NCI-H1417 (cell line): Measurements from ENCODE around the gene RAB35.

Experiments
- DNase-seq, 3 experiments: peaks; one replicate each; lab custom pipeline; 2025; lab: John Stamatoyannopoulos, UW

Gene RAB35

DNA sequence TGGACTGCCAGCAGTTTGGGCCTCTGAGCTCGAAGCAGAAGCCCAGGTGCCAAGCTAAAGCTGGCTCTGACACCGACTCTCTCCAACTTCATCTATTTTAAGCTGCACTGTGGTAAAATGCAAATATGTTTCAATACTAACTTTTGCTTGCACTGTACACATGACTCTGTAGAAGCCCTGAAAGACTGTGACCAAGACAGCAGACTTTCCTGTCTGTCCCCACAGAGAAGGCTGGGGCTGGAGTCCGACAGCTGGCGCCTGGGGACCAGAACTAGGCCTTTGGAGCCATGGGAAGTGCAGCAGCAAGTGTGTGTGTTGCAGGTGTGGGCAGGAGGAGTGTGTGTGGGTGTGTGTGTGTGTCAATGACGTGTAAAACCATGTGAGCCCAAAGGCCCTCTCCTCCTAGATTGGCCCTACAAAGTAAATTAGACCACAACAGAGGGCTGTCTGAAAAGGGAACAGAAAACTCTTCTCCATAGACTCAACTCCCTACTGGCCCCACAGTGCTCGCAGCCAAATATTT lies 16.4 kb upstream of the RAB35 start:
- DNase-seq: no peak

DNA sequence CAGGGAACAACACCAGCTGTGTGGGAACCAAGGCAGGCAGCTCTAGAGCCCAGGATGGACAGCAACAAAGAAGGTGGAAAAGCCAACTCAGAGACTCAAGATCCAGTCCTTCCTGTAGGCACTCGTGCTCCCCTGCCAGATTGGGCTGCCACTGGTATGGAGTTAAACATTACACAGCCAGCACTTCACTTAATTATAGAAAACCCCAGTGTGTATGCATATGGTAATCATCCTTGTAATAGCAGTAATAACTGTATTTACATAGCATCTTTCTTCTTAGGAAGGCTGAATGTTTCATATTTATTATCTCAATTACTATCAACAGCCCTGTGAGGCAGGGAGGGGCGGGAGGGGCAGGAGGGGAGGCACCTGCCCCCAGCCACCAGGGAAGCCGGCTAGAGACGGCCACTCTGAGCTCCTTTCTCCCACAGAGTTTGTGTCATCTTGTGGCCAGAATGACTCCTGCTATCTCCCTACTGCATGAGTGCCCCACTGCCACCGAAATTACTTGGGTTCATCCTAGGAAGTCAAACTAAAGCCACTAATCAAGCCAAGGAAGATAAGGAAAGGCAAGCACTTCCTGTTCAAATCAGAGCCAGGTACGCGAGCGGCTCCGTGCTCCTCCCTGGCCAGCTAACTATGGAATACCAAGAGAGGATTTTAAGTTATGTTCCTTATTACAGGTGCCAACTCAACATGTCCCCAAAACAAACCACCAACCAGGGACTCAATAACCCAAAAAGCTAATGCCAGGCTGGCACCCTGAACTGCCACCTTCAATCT lies 15.7 kb upstream of the RAB35 start:
- DNase-seq: peak in 1 of 3 experiments; percentile 47

DNA sequence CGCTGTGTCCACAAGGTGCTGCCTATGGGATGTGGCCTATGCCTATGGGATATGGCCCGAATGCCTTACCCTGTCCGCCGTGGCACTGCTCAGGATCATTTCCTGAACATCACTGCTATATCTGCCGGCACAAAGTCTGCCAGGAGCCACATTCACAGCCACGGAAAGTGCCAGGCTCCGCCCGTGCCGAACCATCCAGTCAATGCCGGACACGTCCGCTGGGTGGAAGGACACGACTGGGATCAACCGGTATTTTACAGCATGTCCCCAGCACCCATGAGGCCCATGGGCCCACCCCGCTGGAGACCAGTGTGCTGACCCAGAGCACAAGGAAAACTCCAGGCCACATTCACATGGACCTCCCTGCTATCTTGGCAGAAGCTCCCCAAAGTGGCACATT lies 14.6 kb upstream of the RAB35 start:
- no peak for DNase-seq

DNA sequence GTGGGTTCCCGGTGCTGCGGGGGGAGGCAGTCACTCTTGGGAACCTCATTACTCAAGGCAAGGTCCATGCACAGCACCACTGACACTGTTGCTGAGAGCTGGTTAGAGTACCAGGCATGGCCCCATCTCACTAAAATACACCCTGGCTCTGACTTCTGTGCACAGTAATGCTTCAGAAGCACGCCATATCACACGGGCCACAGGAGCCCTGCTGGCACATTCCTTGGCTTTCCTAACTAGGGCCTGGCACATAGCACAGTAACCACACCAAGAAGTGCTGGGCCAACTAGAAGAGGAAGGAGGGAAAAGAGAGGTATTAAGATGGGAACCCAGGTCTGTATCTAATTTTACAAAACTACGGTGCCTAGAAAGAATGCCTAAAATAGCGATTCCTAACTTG lies 13.5 kb upstream of the RAB35 start:
- no peak for DNase-seq

DNA sequence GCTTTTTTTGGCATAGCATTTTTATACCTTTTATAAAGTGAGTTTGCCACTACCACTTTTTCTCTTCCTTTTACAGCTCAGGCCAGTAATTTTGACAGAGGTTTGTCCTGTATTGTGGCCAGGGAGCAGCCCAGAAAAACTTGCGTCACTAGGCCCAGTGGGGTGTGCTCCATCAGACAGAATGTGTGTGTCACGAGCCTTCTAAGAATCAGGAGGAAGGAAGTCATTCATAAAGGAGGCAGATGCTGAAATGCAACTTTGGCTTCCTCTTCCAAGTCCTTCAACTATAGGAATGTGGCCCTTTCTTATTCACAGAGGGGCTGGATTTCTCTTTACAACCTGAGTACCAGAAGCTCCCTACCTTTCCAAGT lies 10.1 kb upstream of the RAB35 start:
- no peak for DNase-seq

DNA sequence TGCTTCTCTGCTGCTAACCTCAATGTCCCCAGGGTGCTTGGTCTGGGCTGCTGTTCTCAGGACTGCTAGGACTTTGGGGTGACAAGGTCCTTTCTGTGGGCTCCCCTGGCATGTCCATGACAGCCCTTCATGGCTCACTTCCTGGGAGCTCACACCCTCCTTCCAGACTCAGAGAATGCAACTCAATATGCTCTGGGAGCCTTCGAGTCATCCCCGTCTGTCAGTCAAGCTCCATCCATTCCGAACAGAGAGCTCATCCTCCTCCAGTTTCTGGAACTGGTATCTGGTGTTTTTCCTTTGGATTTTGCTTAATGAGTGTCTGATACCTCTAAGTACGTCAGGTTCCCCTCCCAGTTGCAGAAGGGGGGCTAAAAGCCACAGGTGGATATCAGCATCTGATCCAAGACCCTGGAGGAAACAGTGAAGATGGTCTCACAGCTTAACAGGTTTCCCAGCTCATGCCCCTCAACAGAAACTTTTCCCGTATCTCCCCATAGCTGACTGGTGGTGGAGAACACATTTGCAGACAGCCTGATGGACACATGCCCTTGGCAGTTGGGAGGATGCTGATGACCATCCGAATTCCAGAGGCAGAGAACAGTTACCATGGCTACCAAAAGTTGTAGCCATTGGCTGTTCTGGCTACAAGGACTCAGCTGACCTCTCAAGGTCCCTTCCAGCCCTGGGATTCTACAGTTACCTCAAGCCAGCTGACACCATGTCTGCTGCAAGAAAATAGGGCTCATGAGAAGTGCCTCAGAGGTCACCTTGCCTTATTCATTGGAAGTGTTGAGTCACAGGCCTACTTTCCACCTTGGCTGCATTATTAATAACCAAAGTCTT lies 9.5 kb upstream of the RAB35 start:
- no peak for DNase-seq

DNA sequence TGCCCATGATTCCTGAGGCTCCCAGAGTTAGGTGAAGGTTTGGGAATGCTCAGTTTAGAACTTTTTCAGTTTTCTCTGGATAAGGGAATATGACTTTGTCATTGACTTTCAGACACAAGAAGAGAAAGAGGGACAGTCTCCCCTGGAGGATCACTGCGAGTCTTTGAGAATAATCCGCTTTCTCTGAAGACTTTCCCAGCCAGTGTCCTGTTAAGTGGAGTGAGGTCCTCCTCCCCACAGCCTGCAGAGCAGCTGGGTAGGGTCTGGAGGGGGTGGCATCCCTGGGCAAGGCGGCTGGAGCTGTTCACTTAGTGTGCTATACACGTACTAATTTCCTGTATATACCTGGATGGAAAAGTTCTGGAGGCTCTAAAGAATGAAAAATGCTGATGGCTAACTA lies 8.5 kb upstream of the RAB35 start:
- no peak for DNase-seq

DNA sequence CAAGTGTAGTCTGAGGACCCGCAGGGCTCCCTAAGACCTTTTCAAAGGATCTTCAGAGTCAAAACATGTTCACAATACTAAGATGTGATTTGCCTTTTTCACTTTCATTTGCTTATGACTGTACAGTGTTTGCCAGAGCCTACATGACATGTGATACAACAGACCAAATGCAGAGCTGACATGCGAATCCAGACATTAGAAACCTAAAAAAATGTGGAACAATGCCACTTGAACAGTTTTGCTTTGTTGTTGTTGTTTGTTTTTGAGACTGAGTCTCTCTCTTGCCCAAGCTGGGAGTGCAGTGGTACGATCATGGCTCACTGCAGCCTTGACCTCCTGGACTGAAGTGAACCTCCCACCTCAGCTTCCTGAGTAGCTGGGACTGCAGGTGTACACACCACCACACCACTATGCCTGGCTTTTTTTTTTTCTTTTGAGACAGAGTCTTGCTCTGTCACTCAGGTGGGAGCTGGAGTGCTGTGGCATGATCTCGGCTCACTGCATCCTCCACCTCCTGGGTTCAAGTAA lies 5.3 kb upstream of the RAB35 start:
- DNase-seq: no peak

DNA sequence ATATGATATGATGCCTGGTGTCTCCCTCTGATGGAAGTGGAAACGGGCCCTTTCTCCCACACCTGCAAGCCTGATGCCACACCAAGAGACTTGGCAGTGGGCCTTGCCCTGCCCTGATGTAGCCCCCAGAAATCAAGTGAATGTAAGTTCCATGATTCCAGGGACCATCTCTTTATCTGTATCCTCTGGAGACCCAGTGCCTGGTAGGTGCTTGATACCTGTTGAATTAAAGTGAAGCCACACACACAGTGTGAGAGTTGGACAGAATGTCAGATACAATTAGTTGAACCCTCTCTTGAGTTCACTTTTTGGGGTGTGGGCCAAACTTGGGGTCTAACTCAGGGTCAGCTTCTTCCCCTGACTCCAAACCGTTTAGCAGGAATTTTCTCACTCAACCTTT lies 4.8 kb upstream of the RAB35 start:
- DNase-seq: no peak

DNA sequence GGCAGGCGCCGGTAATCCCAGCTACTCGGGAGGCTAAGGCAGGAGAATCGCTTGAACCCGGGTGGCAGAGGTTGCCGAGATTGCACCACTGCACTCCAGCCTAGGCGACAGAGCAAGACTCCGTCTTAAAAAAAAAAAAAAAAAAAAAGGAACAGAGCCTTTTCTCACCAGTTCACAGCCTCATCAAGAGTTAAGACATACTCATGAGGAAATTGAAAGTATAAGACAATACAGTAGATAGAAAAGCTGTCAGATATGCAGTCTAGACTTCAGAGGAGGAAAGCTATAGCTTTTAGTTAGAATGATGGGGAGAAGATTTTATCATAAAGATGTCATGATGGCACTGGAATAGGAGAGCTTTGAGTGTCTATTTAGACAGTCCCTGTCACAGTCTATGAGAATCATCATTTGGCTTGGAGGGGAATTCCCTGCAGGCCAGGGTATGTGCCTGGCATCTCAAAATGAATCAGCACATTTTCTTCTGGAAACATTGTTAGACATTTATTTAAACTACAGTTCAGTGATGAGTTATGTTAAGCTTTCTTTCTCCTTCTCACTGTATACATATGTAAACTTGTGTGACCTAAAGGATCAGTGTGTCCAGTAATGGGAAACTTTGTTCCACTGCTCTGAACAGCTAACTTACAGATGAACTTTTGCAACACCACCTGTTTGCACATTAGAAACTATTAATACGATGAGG lies 2.9 kb upstream of the RAB35 start:
- no peak for DNase-seq

DNA sequence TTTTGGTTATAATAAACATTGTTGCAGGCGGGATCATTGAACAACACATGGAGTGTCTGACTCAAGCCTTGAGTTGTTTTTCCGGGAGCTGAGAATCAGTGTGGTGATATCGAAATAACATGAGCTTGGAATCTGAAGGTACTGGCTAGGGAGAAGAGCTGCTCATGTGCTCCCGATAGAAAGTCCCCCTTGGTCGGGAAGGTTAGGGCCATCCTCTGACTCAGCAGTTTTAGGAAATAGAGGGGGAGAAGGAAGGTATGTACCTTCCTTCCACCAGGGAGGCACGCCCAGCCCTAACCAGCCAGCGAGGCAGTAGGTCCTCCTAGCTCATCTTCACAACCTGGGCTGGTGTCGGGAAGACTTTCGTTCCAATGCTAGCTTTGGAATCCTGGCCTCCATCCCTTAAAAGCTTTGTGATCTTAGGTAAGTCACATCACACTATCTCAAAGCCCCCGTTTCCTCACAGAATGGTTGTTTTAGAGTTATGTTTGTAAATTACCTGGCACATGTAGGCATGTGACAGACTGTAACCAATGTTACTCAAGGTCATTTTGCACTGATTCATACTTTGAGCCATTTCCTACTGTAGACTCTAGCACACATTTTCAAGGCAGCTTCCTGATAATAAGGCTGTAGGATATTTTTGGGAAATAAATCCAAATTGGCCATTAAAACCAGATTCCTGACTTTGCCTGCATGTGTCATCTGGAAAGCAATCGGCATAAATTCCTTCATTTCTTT lies 1.9 kb upstream of the RAB35 start:
- DNase-seq: peak in 1 of 3 experiments; percentile 41

DNA sequence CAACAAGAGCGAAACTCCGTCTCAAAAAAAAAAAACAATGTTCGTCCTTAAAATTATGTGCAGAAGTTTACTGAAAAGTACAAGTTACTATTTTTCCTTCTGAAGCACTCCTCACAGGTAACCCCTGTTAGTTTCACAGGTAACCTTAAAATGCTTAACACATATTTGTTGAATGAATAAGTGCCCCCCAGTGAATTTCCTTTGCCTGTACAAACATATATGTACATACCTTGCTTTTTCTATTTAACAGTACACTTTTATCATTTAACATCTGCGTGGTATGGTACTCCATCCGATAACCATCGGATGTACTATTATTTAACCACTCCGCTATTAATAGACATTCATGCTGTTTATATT lies 1.4 kb upstream of the RAB35 start:
- DNase-seq: no peak

DNA sequence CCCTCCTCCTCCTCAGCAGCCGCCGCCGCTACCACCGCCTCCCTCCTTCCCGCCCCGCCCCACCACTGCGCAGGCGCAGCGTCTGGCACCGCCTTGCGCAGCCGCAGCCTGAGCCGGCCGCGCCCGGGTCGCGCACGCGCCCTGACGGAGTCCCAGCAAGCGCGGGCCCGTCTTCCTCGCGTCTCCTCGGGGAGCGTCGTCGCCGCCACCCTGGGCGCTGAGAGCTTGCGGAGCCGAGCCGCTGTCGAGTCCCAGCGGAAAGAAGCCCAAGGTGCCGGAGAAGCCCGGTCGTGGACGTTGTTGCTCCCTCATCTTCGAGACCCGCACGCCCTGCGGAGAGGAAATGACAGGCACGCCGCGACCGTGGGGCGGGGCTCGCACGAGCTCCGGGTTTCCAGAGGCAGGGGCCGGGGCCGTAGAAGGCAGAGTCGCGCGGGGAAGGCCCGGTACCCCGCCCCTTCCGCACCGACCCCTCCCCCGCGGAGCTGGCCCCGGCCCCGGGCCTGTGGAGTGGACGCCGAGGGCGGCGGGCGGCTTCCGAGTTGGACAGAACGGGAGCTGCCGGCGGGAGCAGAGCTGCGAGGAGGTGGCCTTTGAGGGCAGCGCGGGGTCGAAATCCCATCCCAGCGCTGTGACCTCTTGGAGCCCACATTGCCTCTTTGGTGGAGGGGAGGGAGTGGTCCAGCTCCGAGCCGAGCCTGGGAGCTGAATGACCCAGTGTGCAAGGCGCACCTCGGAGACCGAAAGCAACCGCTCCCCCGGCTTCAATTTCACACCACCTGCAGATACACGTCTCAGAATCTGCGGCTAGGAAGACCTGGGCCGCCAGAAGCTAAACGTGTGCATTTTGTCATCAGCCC lies 469 bp upstream of the RAB35 start:
- peak; percentile 97 to 98 (median 98) for DNase-seq

DNA sequence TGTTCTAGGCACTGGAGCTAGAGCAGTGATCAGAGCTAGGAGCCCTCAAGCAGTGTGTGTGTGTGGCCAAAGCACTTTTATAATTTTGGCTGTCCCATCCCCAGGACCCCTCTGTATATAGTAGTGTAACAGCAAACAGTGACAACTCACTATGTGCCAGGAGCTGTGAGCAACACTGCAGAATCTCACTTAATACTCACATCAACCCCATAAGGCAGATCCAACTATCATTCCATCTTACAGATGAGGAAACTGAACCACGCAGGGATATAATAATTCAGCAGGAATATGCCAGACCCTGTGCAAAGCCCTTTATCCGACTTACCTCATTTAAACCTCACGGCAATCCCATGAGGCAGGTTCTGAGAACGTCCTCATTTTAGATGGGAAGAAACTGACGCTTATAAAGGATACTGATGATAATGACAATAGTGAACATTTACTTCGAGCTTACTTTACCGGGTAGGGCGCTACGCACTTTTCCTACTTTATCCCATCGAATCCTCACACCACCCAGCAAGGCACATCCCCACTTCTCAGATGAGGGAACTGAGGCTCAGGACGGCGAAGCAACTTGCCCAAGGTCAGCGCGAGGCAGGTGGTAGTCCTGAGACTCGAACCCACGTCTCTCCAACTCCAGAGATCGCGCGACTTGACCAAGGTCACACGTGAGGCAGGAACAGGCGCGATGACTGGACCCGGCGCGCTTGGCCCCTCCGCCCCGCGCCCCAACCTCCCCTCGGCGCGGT lies 687 bp downstream of the RAB35 start:
- DNase-seq: peak; percentile 26 to 39 (median 34)

DNA sequence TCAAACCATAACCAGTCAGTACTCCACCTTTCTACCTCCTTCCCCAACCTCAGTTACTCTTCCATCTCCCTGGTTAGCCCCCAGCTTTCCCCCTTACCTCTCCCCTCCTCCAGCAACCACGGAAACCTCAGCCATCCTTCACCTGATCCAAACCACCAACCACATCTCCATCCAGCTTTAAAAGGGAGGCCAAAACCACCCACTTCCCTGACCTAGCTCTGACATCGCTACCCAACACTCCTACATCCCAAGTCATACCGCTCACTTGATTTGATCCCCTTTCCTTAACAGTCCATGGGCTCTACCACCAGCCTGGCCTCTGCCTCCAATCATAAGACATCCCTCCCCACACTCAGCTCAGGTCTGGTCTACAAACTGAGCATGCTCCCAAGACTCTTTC lies 1.5 kb downstream of the RAB35 start:
- DNase-seq: no peak

DNA sequence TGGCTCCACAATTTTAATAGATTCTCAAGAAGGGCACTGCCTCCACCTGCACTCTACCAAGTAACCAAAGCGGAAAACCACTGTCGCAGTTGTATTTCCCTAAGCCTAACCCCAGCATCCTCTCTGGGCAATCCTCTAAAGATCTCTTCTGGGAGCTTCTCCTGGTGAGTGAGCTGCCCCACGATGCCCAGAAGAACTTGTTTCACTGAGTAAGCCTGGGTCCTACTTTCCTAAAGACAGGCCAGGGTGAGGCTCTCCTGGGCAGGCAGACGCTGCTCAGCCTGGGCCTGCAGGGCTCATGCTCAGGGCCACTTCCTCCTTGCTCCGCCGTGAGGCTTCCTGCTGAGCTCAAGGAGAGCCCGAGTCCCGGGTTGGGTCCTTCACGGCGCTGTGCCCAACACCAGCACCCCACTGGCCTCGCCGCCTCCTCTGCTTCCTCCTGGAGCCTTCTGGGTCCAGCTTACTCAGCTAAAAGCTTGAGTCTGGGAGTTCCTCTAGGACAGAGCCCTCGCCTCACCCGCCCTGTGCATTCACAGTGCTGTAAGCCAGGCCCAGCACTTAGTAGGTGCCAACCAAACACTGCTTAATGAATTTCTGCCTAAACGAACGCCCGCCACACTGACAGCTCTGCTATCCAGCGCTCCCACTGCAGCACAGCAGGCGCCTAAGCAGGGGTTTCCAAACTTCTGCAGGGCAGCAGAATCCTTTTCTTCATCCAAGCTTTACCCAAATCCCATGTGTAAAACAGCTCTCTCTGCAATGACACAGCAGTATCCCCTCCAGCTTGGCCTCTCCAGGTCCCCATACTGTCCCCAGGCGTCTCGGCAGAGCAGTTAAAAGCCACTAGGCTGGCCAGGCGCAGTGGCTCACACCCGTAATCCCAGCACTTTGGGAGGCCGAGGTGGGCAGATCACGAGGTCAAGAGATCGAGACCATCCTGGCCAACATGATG lies 5.7 kb downstream of the RAB35 start:
- no peak for DNase-seq

DNA sequence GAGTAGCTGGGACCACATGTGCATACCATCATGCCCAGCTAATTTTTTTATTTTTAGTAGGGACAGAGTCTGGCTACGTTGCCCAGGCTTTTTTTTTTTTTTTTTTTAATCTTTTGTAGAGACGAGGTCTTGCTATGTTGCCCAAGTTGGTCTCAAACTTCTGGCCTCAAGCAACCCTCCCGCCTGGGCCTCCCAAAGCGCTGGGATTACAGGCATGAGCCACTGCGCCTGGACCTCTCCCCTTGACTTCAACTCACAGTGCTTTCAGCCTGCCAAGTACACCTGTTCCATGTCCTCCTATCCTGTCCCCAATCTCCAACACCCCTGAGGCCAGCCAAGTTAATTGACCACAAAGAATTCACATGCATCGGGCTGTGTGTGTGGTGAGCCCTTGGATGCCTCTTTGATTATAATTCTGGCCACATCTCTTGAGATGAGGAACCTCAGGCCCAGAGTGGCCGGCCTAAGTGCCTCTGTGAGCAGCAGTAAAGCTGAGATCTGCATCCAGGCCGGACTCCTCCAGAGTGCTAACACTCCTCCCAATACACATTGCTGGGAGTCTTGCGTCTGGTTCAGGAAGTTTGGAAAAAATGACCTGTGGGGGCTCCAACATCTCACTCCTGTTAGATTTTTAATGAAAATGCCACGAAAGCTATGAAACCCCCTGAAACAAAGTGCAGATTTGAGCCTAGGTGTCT lies 6.8 kb downstream of the RAB35 start:
- no peak for DNase-seq

DNA sequence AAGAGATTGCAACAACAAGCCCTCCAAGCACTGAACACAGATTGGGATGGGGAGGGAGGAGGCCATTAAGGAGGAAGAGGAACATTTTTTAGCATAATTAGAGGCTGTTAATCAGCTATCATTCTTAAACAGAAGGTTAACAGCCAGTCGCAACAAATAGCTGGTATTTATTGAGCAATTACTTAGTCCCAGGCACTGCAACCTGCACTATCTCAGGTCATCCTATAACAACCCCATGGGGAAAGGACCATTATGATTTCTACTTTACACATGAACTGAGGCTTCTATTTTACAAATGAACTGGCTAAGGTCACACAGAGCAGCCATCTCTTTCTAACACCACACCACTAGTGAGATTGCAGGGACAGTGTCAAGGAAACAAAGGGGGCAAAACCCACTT lies 10.4 kb downstream of the RAB35 start:
- DNase-seq: no peak
